SIG-M5 treated with dmso at 0.1 percent for 504 hours (cell line): ENCODE data around the gene ADGRG2.

Source experiments
- DNase-seq: peaks from one replicate; lab custom pipeline; 2025; ENCODE audit not compliant: unreplicated experiment; lab: John Stamatoyannopoulos, UW

ADGRG2 gene, protein sequence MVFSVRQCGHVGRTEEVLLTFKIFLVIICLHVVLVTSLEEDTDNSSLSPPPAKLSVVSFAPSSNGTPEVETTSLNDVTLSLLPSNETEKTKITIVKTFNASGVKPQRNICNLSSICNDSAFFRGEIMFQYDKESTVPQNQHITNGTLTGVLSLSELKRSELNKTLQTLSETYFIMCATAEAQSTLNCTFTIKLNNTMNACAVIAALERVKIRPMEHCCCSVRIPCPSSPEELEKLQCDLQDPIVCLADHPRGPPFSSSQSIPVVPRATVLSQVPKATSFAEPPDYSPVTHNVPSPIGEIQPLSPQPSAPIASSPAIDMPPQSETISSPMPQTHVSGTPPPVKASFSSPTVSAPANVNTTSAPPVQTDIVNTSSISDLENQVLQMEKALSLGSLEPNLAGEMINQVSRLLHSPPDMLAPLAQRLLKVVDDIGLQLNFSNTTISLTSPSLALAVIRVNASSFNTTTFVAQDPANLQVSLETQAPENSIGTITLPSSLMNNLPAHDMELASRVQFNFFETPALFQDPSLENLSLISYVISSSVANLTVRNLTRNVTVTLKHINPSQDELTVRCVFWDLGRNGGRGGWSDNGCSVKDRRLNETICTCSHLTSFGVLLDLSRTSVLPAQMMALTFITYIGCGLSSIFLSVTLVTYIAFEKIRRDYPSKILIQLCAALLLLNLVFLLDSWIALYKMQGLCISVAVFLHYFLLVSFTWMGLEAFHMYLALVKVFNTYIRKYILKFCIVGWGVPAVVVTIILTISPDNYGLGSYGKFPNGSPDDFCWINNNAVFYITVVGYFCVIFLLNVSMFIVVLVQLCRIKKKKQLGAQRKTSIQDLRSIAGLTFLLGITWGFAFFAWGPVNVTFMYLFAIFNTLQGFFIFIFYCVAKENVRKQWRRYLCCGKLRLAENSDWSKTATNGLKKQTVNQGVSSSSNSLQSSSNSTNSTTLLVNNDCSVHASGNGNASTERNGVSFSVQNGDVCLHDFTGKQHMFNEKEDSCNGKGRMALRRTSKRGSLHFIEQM

GRCh38 chrX:19121898-19122640 is at the start of gene ADGRG2:
Gene ADGRG2 (minus strand): TSS chrX:19122468. CDS start chrX:19068834, 53,634 bp downstream.
- DNase-seq, result no peak

GRCh38 chrX:19168609-19169008 is 46.3 kb upstream of the ADGRG2 start:
- DNase-seq, result no peak

DNA sequence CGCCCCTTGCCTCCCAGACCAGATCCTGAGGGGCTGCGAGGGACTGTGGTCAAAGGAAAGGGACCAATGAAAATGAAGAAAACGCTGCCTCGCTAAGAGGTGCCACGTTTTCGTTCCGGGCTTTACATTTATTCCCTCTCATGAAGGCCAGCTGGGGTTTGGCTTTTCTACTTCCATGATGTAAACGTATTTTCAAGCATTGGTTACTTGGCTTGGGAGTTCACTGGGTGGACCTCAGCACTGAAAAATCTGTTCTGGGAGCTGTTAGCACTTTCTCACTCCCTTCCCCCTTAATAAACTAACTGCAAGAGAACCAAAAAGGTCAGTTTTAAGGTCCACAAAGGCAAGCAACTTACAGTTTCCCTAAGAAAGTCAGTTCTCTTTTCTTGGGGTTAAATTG is 40.6 kb upstream of the ADGRG2 start:
- no peak for DNase-seq

DNA sequence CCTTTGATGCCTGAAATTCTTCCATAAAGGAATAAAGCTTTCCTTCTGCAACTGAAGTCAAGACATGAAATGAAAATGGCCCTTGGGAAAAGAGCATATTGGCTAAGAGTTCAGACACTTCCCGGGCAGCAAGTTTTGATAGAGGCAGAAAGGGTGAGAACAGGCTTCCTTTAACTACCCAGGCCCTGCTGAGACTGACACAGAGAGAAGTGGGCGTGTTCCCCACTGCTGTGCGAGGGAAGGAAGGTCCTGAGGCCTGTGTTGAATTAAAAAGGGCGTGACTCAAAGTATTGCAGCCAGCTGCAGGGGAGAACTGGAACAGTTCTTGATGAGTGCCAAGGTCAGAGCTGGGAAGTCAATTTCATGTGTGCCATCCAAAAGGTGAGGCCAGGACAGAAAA is 33.9 kb upstream of the ADGRG2 start:
- DNase-seq, result peak; percentile 5

- no peak for DNase-seq
Measured at GRCh38 chrX:19152762-19153161, 30.5 kb upstream of the ADGRG2 start.

- DNase-seq, result no peak
Measured at GRCh38 chrX:19137067-19137466, 14.8 kb upstream of the ADGRG2 start.

- no peak for DNase-seq
Measured at GRCh38 chrX:19133784-19134183, 11.5 kb upstream of the ADGRG2 start.

GRCh38 chrX:19133231-19133630 is 11.0 kb upstream of the ADGRG2 start:
- DNase-seq, result no peak

GRCh38 chrX:19130628-19131027 is 8.4 kb upstream of the ADGRG2 start:
- DNase-seq, result no peak

DNA sequence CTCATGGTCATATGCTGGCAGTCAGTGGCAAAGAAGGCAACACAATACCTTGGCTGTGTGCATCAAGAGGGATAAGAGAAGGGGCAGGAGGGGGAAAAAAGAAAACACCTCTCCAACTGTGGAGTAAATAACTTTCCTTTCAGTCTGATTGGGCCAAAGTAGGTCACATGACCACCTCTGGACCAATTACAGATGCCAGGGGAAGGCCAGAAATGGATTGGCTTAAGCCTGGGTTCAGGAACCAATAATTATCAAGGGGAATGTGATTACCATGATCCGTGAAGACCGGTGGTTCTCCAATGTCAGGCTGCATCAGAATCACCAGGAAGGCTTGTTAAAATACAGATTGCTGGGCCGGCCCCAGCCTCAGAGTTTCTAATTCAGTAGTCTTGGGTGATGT is 7.4 kb upstream of the ADGRG2 start:
- DNase-seq, result no peak

GRCh38 chrX:19127649-19128168 is 5.4 kb upstream of the ADGRG2 start:
- DNase-seq, result no peak

GRCh38 chrX:19122641-19123009 is 357 bp upstream of the ADGRG2 start:
- DNase-seq, result no peak

DNA sequence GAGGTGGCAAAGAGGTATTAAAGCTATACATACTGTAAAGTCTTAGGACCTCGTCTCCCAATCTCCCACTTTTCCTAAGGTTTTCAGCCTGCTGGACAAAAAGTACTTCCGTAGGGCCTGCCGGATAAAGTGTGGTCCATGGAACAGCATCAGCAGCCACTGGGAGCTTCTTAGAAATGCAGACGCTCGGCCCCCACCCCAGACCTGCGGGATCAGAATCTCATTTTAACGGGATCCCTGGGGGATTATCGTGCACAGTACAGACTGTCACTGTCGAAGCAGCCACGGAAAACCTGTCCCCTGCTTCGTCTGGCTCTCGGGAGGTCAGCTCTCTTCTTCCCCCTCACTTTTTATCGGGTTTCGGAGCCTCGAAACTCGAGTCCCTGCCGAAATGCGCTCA is 802 bp downstream of the ADGRG2 start:
- DNase-seq, result no peak

GRCh38 chrX:19110642-19111041 is 11.6 kb downstream of the ADGRG2 start:
- no peak for DNase-seq

GRCh38 chrX:19107035-19107434 is 15.2 kb downstream of the ADGRG2 start:
- DNase-seq, result no peak

- no peak for DNase-seq
Measured at GRCh38 chrX:19100586-19100985, 21.7 kb downstream of the ADGRG2 start.

DNA sequence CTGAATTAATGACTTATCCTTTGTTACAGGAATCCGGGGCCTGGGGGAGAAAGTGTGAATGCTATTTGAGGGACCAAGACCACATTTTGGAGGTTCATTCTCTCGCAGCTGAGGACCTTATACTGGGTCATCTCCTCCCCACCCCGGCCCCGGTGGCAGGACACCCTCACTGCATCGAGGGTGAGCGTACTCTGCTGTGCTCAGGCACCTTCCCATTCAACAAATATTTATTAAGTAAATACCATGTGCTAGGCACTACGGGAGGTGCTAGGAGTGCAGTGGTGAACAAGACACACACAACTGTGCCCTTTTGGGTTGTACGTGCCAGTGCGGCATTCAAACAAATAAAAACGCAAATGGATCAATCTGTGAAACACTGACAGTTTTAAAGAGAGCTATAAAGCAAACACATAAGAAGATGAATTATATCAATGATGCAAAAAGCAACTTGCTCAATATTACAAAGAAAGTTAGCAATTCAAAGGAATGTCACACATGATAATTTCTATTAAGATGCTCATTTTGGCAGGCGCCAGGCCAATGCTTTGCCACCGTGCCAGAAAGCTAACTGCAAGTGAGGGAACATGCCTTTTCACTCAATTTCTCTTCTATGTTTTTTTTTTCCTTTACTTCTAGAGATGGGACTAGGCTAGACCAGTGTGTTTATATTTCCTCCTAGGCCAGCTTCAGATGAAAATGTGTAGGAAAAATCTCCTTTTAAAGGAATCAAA is 24.6 kb downstream of the ADGRG2 start:
- no peak for DNase-seq

GRCh38 chrX:19096586-19096985 is 25.7 kb downstream of the ADGRG2 start:
- no peak for DNase-seq

GRCh38 chrX:19094654-19095053 is 27.6 kb downstream of the ADGRG2 start:
- DNase-seq, result no peak

DNA sequence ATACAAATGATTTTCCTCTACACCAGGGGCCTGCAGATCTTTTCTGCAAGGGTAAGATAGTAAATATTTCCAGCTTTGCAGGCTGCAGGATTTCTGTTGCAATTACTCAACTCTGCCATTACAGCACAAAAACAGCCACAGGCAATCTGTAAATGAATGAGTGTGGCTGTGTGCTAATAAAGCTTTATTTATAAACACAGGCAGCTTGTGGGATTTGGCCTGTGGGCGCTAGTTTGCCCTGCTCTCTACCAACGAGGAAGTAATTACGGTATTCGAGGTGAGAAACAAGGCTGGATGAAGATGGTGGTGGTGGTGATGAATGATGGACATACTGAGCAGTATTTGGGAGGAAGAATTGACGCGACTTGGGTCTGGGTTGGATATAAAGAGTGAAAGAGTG is 30.7 kb downstream of the ADGRG2 start:
- no peak for DNase-seq
